B cell (primary cell): ENCODE results near the gene HOXB13. TPM values are rescaled to one million over a fixed set of nuclear protein-coding genes. Genes with fewer than 3 reads are reported as not detected.

Experiments used
- ATAC-seq: fragments of 200-7000 bp; cut with Tn5 transposase; one replicate; pipeline ENCODE4 v1.10.0; 2021; ENCODE audit warnings: low read depth, mild to moderate bottlenecking, moderate number of reproducible peaks, moderate library complexity
- CTCF ChIA-PET: fragments of 350-600 bp; sonication (Branson Sonifier 250); formaldehyde crosslinking; loops from one replicate; lab custom pipeline; 2021; ENCODE audit warnings: antibody characterized with exemption, inconsistent platforms; lab: Charles Lee
- POLR2A ChIA-PET: fragments of 350-600 bp; sonication (Branson Sonifier 250); formaldehyde crosslinking; loops from one replicate; lab custom pipeline; 2021; ENCODE audit warnings: antibody characterized with exemption; lab: Charles Lee
- DNase-seq: peaks from one replicate; pipeline ENCODE4 v3.0.0; 2013
- H2AFZ ChIP-seq: 2 replicates; pipeline ENCODE4 v1.6.1; 2012; ENCODE audit warnings: mild to moderate bottlenecking, low read depth, low read length; ENCODE audit not compliant: insufficient read depth, poor library complexity, severe bottlenecking
- H3K27ac ChIP-seq, 2 donors: 1 replicate in 1 of 2; 2 replicates in 1 of 2; pipeline ENCODE4 v1.5.1; 2012 to 2013; ENCODE audit warnings: low read length in 2 of 2, mild to moderate bottlenecking in 2 of 2, moderate library complexity in 1 of 2
- H3K27me3 ChIP-seq, 4 experiments: fragments of 200-600 bp in 1 of 4; sonication (generic) in 1 of 4; replicated peaks in 1 of 4; 1 replicate in 2 of 4; 2 replicates in 2 of 4; pipeline versions ENCODE4 v1.6.1 to v1.7.0; 2013 to 2016; ENCODE audit warnings: low read length in 3 of 4, mild to moderate bottlenecking in 2 of 4, mixed read lengths in 1 of 4, moderate library complexity in 1 of 4; ENCODE audit not compliant: insufficient read depth in 4 of 4, control insufficient read depth in 3 of 4; ENCODE audit errors: control extremely low read depth in 1 of 4
- H3K36me3 ChIP-seq, 2 experiments: replicated peaks in 1 of 2; 1 replicate in 1 of 2; 2 replicates in 1 of 2; pipeline versions ENCODE4 v1.6.1 to v1.7.1; 2013; ENCODE audit warnings: low read length in 1 of 2; ENCODE audit not compliant: insufficient read depth in 2 of 2, control insufficient read depth in 1 of 2; ENCODE audit errors: control extremely low read depth in 1 of 2, extremely low read depth in 1 of 2
- H3K4me1 ChIP-seq, 2 donors: fragments of 200-600 bp in 1 of 2; sonication (generic) in 1 of 2; 1 replicate in 1 of 2; 2 replicates in 1 of 2; pipeline versions ENCODE4 v1.5.1 to v1.6.1; 2013 to 2017; ENCODE audit warnings: low read length in 2 of 2; ENCODE audit not compliant: control insufficient read depth in 2 of 2, insufficient read depth in 2 of 2
- H3K4me2 ChIP-seq: replicated peaks from 2 replicates; pipeline ENCODE3; 2012; ENCODE audit warnings: mild to moderate bottlenecking, low read depth, low read length; ENCODE audit not compliant: poor library complexity, severe bottlenecking
- H3K4me3 ChIP-seq, 5 experiments: fragments of 200-600 bp in 1 of 5; sonication (generic) in 1 of 5; 1 replicate in 3 of 5; 2 replicates in 2 of 5; pipeline versions ENCODE4 v1.5.1 to v1.7.0; 2011 to 2016; ENCODE audit warnings: low read length in 4 of 5, mild to moderate bottlenecking in 4 of 5, low read depth in 2 of 5, control low read depth in 1 of 5, moderate library complexity in 1 of 5; ENCODE audit not compliant: insufficient read depth in 1 of 5; ENCODE audit errors: control extremely low read depth in 1 of 5, extremely low read depth in 1 of 5
- H3K79me2 ChIP-seq: fragments of 200-600 bp; sonication (generic); one replicate; pipeline ENCODE4 v1.6.0; 2016; ENCODE audit warnings: low read length; ENCODE audit not compliant: control insufficient read depth, insufficient read depth
- H3K9ac ChIP-seq: fragments of 200-600 bp; sonication (generic); 2 replicates; pipeline ENCODE4 v1.6.1; 2017; ENCODE audit warnings: mild to moderate bottlenecking, low read length, moderate library complexity
- H3K9me3 ChIP-seq, 3 donors: one replicate each; pipeline versions ENCODE4 v1.6.1 to v1.7.1; 2013; ENCODE audit warnings: low read length in 2 of 3; ENCODE audit not compliant: control insufficient read depth in 2 of 3, insufficient read depth in 1 of 3; ENCODE audit errors: control extremely low read depth in 1 of 3
- H4K20me1 ChIP-seq: 2 replicates; pipeline ENCODE4 v1.6.0; 2012; ENCODE audit warnings: mild to moderate bottlenecking, low read length; ENCODE audit not compliant: insufficient read depth, control insufficient read depth, poor library complexity, severe bottlenecking
- H3K27ac Mint-ChIP-seq: one replicate; pipeline ENCODE4 v1.8.0; 2021; ENCODE audit warnings: mixed read lengths
- H3K27me3 Mint-ChIP-seq: one replicate; pipeline ENCODE4 v1.8.0; 2021; ENCODE audit warnings: mixed read lengths
- H3K4me1 Mint-ChIP-seq: one replicate; pipeline ENCODE4 v1.8.0; 2021; ENCODE audit warnings: mixed read lengths
- H3K4me3 Mint-ChIP-seq: one replicate; pipeline ENCODE4 v1.8.0; 2021; ENCODE audit warnings: mixed read lengths
- H3K9me3 Mint-ChIP-seq: one replicate; pipeline ENCODE4 v1.8.0; 2022; ENCODE audit warnings: mixed read lengths; ENCODE audit not compliant: insufficient read depth
- EZH2 ChIP-seq: IDR thresholded peaks from 2 replicates; pipeline ENCODE4 v1.6.1; 2012; ENCODE audit warnings: borderline replicate concordance, low read depth, mild to moderate bottlenecking, moderate library complexity, low read length; ENCODE audit not compliant: insufficient read depth, poor library complexity, severe bottlenecking
- WGBS: methylation state at CpG from one replicate; pipeline ENCODE4 v1.1.5; 2013; ENCODE audit warnings: missing lambda C conversion rate; ENCODE audit not compliant: insufficient coverage; 5-methylcytosine and 5-hydroxymethylcytosine counted together
- intact Hi-C: fragments of 100-400 bp; cut with micrococcal nuclease; formaldehyde crosslinking; loops from one replicate; pipeline ENCODE4 v1.10.0; 2022
- polyA plus RNA-seq: library from polyadenylated mRNA; depleted of rRNA; stranded (reverse); fragments of >200 nt; gene quantifications from 2 replicates; pipeline ENCODE4 v1.2.3, GENCODE V29; 2012
- total RNA-seq, 2 donors: library from RNA; stranded (reverse); fragments of 120-200 nt in 1 of 2; gene quantifications; 1 replicate in 1 of 2; 2 replicates in 1 of 2; pipeline versions ENCODE4 v1.2.3 to v1.2.4, GENCODE V29; 2013 to 2022
- TF ChIP-seq, protein P1 (sequence below): fragments of 200-600 bp; IDR thresholded peaks from one replicate; pipeline ENCODE4 v1.8.0; 2022; ENCODE audit warnings: antibody characterized with exemption, mild to moderate bottlenecking

The HOXB13 gene
- total and polyA plus RNA-seq, 2 donors (not counting 1 experiment from before 2014, with no cell fraction given), result not detected

DNA sequence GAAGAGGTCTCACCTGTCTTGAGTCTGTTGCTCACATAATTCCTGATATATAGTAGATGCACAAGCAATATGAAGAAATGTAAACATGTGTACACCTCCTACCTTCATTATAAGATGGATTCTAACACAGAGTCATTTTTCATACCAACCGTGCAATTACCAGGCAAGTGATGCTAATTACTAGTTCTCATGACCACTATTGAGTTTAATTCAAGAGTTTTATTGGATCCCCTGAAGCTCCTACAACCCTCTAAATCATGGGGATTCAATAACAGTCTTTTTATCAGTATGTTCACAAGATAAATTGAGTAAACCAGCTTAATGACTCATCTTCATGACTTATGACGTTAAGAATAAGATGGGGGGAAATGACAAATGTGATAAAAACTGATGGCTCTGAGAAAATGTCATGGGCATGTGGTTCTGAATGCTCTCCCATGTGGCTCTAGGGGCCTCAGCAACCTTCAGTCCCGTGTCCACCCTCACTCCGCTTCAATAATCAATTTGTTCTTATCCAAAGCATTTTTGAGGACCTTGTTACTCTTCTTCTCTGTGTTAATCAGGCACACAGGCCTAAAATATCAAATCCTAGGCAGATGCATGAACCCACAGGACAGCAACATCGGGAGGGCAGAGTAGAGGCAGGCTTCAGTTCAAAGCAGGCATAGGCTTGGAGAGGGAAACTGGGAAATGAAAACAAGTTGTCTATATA lies 49.0 kb downstream of the HOXB13 start:
- no peaks in the 10 kb centered on the region for H4K20me1 ChIP-seq
- no peak overlapping the region for H3K9ac ChIP-seq
- no peak overlapping the region for H3K4me3 ChIP-seq
- Mint-ChIP-seq H3K27ac (no peak overlapping the region), H3K4me1 (peaks cover 2% of the 10 kb centered on the region), H3K9me3 (no peaks in the 10 kb centered on the region), H3K27me3 (peaks cover 45% of the 10 kb centered on the region), H3K4me3 (no peak overlapping the region)
- ChIA-PET CTCF (interaction anchor here (0.6 to 7.7 kb wide), 24 partner anchors 9 to 550 kb away, joined by 3 to 119 read pairs (median 5); no protein-coding TSS in a partner anchor), POLR2A (no interaction called here)
- intact Hi-C loops, result no loop called here
- 90% methylated on average over 2 of the region's 5 CpGs for WGBS
- TF ChIP-seq, protein P1, sequence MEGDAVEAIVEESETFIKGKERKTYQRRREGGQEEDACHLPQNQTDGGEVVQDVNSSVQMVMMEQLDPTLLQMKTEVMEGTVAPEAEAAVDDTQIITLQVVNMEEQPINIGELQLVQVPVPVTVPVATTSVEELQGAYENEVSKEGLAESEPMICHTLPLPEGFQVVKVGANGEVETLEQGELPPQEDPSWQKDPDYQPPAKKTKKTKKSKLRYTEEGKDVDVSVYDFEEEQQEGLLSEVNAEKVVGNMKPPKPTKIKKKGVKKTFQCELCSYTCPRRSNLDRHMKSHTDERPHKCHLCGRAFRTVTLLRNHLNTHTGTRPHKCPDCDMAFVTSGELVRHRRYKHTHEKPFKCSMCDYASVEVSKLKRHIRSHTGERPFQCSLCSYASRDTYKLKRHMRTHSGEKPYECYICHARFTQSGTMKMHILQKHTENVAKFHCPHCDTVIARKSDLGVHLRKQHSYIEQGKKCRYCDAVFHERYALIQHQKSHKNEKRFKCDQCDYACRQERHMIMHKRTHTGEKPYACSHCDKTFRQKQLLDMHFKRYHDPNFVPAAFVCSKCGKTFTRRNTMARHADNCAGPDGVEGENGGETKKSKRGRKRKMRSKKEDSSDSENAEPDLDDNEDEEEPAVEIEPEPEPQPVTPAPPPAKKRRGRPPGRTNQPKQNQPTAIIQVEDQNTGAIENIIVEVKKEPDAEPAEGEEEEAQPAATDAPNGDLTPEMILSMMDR, result no peak
- TF ChIP-seq EZH2, result no peak
- no peak for DNase-seq
- H3K27ac ChIP-seq, result no peak overlapping the region
- H3K27me3 ChIP-seq, result peaks cover 0 to 41% (median 17%) of the 10 kb centered on the region in 4 experiments
- no peak overlapping the region for H3K4me2 ChIP-seq
- ATAC-seq, result no peak
- H3K36me3 ChIP-seq, result no peaks in the 10 kb centered on the region
- peaks cover 0 to 9% of the 10 kb centered on the region in 2 donors for H3K4me1 ChIP-seq
- no peaks in the 10 kb centered on the region for H3K9me3 ChIP-seq
- no peak overlapping the region for H2AFZ ChIP-seq
- H3K79me2 ChIP-seq, result no peaks in the 10 kb centered on the region
